TTC549 (cell line): ENCODE measurements around the gene TPK1.

Source experiments
- FAIRE-seq: peaks from 2 replicates; lab custom pipeline; 2012; peaks lifted over from hg19 to GRCh38; lab: Jason Lieb, UNC

The TPK1 gene

GRCh38 chr7:144835652-144836544, at the start of gene TPK1:
Gene TPK1 (minus strand): TSS chr7:144836053. CDS start chr7:144835602, 451 bp downstream.
- no peak for FAIRE-seq

DNA sequence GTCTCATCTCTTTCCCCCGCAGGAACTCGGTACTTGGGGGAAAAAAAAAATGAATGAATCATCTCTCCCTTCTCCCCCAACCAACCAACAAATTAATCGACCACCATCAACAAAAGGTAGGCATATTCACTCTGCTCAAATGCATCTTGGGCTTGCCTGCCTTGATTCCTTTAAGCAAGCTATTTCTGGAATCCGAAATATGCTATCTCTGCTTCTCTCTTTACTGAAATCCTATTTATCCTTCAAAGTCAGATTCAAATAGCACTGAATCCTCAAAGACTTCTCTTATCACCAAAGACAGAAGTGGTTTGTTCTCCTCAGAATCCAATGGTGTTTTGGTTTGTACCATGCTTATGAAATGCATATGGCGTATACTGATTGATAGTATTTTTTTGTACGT, 49.6 kb upstream of the TPK1 start:
- no peak for FAIRE-seq

GRCh38 chr7:144884896-144885295, 49.0 kb upstream of the TPK1 start:
- no peak for FAIRE-seq

- no peak for FAIRE-seq
Observed at GRCh38 chr7:144873316-144873845, 37.5 kb upstream of the TPK1 start.

GRCh38 chr7:144869082-144869481, 33.2 kb upstream of the TPK1 start:
- FAIRE-seq: no peak

DNA sequence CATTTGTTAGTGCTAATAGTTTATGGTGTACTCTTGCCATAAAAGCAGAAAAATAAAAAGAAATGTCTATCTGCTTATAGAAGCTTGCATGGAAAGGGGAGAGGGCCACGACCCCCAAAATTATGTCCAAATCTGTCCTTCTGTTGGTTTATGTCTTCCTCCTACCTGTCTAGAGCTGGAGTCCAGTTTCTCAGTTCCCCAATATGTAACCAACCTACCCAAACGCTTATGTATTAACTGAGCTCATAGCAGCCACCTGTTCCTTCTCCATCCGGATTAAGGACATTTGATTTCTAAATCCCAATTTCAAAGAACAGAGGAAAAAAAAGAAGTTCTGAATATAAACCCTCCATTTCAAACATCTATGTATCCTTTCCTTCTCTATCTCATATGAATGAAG, 30.3 kb upstream of the TPK1 start:
- no peak for FAIRE-seq

GRCh38 chr7:144863320-144863647, 27.4 kb upstream of the TPK1 start:
- FAIRE-seq: no peak

- FAIRE-seq: no peak
Observed at GRCh38 chr7:144862612-144863319, 26.9 kb upstream of the TPK1 start.

GRCh38 chr7:144859739-144860138, 23.9 kb upstream of the TPK1 start:
- FAIRE-seq: no peak

GRCh38 chr7:144857463-144857862, 21.6 kb upstream of the TPK1 start:
- no peak for FAIRE-seq

- FAIRE-seq: no peak
Observed at GRCh38 chr7:144854839-144855424, 19.1 kb upstream of the TPK1 start.

DNA sequence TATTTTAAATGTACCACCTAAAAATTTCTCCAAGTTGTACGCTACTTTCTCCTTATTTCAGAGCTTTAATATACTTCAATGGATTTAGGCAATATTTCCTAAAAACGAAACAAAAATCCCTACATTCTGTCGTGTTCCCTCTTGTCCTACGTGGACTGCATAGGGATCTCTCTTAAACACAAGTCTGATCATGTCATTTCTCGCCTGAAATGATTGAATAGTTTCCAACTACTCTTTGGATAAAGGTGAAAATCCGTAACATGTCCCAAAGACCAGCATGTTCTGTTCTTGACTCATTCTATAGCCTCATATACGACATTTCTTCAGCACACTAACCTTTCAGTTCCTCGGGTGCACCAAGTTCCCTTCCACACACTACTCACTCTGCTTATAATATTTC, 17.7 kb upstream of the TPK1 start:
- no peak for FAIRE-seq

GRCh38 chr7:144848078-144848477, 12.2 kb upstream of the TPK1 start:
- no peak for FAIRE-seq

GRCh38 chr7:144842377-144842851, 6.6 kb upstream of the TPK1 start:
- no peak for FAIRE-seq

DNA sequence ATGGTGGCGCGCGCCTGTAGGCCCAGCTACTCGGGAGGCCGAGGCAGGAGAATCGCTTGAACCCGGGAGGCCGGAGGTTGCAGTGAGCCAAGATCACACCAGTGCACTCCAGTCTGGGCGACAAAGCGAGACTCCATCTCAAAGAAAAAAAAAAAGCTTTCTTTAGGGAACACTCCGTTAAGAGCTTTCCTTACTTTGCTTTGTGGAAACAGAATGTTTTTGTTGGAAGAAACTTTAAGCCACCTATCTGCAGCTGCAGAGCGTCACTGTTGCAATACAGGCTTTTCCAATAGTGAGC, 641 bp upstream of the TPK1 start:
- FAIRE-seq: no peak

- FAIRE-seq: no peak
Observed at GRCh38 chr7:144835155-144835611, 670 bp downstream of the TPK1 start.

DNA sequence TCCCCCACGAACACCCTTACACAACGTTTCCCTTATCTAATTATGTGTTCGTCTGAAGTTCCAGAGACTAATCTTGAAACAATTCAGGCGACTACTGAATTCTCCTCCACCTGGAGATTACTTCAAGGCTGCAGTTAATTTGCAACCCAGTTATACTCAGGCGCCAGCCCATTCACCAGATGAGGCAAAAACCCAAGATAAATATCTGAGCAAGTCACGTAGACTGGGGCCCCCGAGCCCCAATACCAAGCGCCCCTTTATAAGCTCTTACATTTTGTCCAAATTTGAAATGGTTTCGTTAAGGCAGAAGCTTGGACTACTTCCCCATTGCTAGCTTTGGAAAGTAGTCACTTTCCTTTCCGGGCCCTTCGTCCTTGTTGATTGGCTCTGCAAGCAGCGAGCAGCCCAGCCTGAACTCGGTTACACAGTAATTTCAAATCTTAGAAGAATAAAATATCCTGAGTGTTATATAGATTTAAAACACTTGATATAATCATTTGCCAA, 1.2 kb downstream of the TPK1 start:
- no peak for FAIRE-seq

DNA sequence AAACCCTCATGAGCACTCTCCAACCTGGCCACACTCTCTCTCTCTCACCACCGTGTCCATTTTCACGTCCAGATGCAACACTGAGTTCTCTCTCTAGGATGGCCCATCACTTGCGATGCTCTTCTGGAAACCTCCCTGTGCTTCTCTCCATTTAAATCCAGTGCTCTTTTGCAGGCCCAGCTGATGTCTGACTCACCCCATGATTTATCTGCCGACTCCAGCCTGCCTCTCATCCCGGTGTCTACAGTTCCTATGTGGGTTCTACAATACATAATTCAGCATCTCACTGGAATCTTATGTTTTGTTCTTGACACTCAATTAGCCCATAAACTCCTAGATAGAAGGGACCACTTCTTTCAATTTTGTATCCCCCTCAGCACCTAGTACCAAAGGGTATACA, 5.0 kb downstream of the TPK1 start:
- no peak for FAIRE-seq

DNA sequence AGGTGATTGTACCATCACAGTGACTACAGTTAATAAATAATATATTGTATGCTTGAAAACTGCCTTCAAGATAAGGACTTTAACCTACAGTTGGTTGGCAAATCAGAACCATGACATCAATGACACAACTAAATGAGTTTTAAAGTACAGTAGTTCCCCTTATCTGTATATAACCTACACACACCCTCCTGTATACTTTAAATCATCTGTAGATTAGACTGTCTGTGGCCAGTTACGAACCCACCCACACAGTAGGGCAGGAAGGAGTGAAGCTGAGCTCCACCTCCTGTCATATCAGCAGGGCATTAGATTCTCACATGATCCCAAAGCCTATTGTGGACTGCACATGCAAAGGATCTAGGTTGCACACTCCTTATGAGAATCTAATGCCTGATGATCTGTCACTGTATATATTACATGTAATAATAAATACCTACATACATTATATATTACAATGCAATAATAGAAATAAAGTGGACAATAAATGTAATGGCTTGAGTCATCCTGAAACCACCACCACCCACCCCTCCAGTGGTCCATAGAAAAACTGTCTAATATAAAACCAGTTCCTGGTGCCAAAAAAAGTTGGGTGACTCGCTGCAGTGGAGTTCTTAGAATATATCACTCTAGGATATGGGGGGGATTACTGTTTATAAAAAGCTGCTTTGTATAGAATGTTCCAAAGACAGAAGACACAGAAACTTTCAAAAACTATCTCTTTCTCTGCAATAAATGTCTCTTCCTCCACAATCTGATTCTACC, 5.6 kb downstream of the TPK1 start:
- no peak for FAIRE-seq

GRCh38 chr7:144827621-144828020, 8.2 kb downstream of the TPK1 start:
- no peak for FAIRE-seq

DNA sequence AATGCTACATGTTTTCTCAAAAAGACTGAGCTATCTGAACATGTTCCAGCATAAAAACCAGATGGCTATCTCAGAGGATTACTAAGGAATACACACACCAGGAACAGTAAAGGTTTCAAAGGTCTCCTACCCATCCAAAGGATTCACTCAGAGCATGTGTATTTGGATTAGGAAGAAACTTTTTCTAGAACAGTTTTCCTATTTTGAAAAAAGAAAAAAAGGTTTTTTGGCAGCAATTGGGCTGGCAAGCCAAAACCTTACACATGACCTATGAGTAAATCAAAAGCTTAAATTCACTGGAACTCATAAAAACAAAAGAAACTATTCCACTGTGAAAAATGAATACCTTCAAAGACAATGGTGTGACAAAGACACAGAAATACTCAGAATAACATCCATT, 9.6 kb downstream of the TPK1 start:
- FAIRE-seq: no peak

GRCh38 chr7:144824360-144824759, 11.5 kb downstream of the TPK1 start:
- no peak for FAIRE-seq
